NCI-H187 treated with DMSO at 0.1 percent for 48 hours (cell line): ENCODE data around the gene LRRC74B.

Source experiments
- DNase-seq: peaks from one replicate; lab custom pipeline; 2025; lab: John Stamatoyannopoulos, UW

LRRC74B gene

DNA sequence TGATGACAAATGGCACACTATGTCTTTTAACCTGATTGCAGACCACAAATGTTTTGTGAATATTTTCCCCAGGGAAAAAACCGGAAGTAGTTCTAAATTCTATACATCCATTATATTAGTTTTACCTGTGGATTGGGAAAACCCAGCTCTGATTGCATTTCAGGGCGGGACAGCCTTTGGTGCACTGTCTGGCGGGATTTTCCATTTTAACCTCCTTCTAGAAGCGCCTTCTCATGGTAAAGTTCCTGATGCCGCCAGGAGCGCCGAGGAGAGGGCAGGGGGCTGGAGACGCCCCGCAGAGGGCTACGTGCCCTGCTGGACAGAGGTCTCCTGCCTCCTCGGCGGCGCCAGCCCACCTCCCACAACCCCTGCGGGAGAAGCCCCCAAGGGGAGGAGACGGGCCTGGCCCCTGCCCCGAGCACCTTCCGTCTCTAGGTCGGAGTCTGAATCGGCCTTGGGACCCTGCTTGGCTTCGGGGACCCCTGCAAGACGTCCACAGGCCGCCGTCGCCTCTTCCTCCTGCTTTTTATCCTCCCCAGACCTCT lies 32.0 kb upstream of the LRRC74B start:
- DNase-seq: no peak

GRCh38 chr22:21014202-21014725 lies 31.5 kb upstream of the LRRC74B start:
- DNase-seq: peak; percentile 45

GRCh38 chr22:21014726-21015465 lies 30.9 kb upstream of the LRRC74B start, which contains the start of gene P2RX6:
Gene P2RX6 (plus strand): TSS chr22:21015165. CDS start chr22:21015175, 10 bp downstream.
- DNase-seq: no peak

DNA sequence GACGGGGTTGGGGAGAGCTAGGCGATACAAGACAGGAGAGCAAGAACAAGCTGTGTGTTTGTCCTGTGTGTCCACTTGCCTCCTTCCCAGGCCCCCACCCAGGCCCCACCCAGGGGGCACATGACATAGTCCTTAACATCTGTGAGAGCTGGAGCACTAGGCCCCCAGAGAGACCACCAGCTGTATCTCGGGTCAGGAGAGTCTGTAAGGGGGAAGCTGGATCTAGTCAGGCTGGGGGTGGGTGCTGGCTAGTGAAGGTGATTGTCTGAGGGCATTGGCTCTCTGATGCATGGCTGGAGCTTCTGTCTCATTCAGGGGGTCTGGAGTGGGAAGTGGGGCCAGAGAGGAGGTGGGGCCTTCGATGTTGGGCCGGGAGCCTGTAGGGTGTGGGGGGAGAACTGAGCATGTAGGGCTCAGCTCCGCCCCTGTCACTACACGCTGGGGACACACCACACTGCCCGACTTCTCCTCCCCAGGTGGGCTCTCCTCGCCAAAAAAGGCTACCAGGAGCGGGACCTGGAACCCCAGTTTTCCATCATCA lies 30.2 kb upstream of the LRRC74B start:
- no peak for DNase-seq

DNA sequence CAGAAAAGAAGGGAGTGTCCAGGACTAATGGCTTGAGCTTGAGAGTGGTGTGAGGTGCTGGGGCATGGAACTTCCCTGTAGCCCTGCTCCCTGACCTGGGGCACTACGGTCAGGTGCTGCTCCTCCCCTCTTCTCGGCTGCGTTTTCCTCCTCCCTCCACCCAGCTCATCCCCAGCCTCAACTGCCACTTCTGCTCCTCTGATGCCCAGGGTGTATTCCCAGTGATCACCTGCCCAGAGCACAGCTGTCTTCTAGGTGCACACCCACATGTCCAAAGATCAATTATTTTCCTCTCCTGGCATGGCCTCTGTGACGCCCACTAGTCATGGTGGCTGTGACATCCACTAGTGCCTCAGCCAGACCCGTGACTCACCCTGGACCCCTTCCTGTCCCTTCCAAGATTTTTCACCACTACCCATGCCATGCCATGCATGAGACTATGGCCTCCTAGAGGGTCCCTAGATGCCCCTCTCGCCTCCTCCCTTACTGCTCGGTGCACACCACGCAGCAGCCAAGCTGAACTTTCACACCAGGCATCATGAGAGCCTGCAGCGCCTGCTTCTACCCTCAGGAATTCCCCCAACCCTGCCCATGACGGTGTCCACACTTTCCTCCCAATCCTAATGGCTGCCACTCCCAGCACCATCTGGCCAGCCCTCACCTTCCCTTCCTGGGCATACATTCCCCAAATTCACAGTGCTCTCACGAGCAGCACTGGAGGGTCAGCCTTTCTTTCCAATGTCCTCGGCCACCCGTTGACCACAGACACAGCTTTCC lies 28.9 kb upstream of the LRRC74B start:
- DNase-seq: no peak

DNA sequence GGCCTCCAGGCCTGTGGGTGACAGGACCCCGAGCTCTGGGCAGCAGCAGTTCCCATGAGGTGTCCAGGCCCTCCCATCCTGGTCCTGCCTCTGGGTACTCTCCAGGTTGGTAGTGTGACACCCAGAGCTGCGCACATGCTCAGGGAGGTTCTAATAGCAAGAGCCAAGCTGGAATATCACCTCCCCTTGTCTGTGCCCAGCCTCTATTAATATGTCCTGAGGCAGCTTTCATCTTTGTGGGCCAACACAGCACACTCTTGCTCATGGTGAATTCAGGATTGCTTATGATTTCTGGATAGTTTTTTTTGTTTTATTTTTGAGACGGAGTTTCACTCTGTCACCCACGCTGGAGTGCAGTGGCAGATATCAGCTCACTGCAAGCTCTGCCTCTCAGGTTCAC lies 27.4 kb upstream of the LRRC74B start:
- no peak for DNase-seq

DNA sequence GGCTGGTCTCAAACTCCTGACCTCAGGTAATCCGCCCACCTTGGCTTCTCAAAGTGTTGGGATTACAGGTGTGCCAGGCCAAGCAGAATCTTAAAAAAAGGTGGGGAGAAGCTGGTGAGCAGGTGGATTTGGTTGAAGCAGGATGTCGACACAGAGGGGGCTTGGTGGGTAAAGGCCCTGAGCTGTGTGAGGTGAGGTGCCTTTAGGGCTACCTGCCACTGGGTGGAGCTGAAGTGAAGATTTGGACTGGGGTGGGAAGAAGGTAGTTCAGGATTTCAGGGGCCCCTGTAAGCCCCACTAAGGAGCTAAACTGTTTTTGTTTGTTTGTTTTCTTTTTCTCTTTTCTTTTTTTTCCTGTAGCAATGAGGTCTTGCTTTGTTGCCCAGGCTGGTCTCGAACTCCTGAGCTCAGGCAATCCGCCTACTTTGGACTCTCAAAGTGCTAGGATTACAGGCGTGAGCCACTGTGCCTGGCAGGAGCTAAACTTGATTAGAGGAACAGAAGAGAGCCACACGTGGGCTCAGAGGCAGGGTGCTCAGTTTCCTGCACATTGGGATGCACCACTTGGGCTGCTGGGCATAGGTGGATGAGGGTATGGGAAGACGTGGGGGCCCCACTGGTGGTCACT lies 24.8 kb upstream of the LRRC74B start:
- DNase-seq: no peak

- no peak for DNase-seq
These were observed 23.2 kb upstream of the LRRC74B start for GRCh38 chr22:21022507-21022906.

DNA sequence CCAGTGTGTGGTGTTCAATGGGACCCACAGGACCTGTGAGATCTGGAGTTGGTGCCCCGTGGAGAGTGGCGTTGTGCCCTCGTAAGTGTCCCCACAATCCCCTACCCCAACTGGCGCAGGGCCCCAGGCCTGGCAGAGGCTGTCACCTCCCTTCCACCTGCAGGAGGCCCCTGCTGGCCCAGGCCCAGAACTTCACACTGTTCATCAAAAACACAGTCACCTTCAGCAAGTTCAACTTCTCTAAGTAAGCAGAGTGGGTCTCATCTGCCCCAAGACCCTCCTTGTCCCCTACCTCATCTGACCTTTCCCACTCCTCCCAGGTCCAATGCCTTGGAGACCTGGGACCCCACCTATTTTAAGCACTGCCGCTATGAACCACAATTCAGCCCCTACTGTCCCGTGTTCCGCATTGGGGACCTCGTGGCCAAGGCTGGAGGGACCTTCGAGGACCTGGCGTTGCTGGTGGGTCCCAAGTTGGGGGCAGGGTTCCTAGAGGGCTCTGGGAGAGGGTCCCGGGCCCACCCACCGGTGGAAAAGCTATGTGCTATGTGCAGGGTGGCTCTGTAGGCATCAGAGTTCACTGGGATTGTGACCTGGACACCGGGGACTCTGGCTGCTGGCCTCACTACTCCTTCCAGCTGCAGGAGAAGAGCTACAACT lies 22.7 kb upstream of the LRRC74B start:
- no peak for DNase-seq

DNA sequence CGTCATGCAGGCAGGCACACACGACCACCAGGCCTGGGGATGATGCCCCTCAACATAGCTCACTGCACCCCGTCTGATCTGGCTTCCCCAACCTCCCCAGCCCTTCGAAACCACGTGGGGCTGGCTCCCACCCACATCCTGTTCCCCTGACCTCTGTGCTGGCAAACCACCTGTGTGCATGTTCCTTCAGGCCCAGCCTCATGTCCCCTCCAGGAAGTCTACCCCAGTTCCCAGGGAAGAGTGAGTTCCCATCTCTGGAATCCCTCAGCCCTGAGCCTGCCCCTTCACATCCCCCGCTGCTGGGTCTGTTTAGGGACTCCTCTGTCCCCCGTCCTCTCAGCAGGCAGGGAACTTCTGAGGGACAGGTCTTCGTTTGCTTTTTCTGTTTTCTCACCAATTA lies 20.5 kb upstream of the LRRC74B start:
- DNase-seq: no peak

DNA sequence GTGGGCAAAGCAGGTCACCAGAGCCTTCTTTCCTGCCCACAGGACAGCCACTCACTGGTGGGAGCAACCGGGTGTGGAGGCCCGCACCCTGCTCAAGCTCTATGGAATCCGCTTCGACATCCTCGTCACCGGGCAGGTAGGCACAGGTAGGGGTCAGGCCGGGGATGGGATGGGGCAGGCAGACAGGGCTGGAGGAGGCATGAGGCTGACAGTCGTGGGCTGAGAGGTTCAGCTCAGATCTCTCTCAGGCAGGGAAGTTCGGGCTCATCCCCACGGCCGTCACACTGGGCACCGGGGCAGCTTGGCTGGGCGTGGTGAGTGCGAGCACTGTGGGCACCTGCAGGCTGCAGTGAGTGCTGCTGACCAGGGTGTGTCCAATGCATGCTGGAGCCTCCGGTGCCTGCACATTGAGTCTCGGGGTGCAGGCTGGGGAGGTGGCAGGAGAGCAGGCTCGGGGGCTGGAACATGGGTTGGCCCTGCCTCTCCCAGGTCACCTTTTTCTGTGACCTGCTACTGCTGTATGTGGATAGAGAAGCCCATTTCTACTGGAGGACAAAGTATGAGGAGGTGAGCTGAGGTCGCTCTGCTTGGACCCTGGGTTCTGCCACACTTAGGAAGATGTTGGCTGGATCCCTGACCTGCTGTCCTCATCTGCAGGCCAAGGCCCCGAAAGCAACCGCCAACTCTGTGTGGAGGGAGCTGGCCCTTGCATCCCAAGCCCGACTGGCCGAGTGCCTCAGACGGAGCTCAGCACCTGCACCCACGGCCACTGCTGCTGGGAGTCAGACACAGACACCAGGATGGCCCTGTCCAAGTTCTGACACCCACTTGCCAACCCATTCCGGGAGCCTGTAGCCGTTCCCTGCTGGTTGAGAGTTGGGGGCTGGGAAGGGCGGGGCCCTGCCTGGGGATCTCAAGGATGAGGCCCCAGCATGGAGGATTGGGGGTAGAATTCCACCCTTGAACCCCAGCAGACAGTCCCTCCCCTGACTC lies 19.7 kb upstream of the LRRC74B start:
- no peak for DNase-seq

DNA sequence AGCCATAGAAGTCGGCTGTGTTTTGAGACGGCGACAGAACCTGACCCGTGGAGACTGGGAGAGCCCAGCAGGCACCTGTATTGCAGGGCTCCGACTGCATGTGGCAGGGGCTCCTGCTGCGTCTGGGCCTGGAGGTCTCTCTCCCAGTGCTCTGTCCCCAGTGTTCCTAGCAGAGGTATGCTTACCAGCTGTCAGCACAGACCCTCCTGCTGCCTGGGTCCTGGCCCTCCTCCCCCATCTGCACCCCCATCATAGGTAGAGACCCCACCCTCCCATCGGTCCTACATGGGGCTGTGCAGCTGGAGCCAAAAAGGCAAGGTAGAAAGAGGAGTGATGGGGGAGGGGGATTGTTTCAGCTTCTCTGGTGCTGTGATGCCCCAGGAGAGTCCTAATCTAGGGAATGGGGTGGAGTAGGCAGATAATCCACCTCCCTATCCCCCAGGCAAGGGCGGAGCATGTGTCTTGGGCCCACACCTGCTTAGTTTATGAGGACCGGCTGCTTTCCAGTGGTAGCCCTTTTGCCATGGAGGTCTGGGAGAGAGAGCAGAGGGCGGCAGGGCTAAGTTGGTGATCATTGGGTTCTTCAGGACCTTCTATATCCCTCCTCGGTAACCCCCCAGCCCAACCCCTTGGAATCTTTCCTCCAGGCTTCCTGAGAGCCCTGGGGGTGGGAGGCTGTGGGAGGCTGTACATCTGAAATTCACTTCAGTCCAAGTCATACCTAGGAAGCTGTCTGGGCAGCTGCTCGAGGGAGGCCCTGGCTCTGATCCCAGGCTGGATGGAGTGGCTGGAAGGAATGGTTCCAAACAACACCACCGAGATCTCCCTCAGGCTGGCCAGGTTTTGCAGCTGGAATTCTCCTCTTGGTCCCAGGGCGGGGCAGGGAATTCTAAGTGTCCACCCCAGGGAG lies 18.7 kb upstream of the LRRC74B start:
- no peak for DNase-seq

GRCh38 chr22:21028277-21029251 lies 17.2 kb upstream of the LRRC74B start:
- no peak for DNase-seq

GRCh38 chr22:21029486-21030025 lies 16.2 kb upstream of the LRRC74B start:
- DNase-seq: no peak

DNA sequence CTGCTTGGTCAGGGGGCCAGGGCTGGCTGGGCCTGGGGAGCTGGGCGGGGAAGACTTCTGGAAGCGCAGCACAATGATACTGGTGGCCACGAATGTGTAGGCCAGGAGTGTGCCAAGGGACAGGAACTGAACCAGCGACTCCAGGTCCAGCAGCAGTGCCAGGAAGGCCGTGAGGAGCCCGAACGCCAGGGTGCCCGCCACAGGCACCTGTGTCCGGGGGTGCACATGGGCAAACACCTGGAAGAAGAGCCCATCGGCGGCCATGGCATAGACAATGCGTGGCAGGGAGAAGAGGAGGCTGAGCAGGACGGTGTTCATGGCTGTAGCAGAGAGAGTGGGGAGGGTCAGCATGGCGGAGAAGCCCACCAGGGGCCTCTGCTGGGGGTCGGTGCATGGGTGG lies 15.7 kb upstream of the LRRC74B start:
- DNase-seq: no peak

- no peak for DNase-seq
These were observed 14.9 kb upstream of the LRRC74B start for GRCh38 chr22:21030621-21031544.
